Neutrophil (primary cell): ENCODE results near the gene PRXL2B.

Source experiments
- H3K27ac ChIP-seq: fragments of 200-600 bp; sonication (generic); 2 replicates; pipeline ENCODE4 v1.5.1; 2016; ENCODE audit warnings: mild to moderate bottlenecking, moderate library complexity
- H3K27me3 ChIP-seq: fragments of 200-600 bp; sonication (generic); 2 replicates; pipeline ENCODE4 v1.6.0; 2016; ENCODE audit warnings: mild to moderate bottlenecking
- H3K36me3 ChIP-seq: fragments of 200-600 bp; sonication (generic); 2 replicates; pipeline ENCODE4 v1.5.1; 2017
- H3K4me1 ChIP-seq, 2 experiments: fragments of 200-600 bp in 1 of 2; sonication (generic) in 1 of 2; 1 replicate in 1 of 2; 2 replicates in 1 of 2; pipeline versions ENCODE4 v1.5.1 to v1.6.1; 2013 to 2016; ENCODE audit warnings: low read depth in 1 of 2, low read length in 1 of 2, mild to moderate bottlenecking in 1 of 2, moderate library complexity in 1 of 2; ENCODE audit not compliant: control insufficient read depth in 1 of 2, insufficient read depth in 1 of 2
- H3K4me3 ChIP-seq, 2 experiments: fragments of 200-600 bp in 1 of 2; sonication (generic) in 1 of 2; 1 replicate in 1 of 2; 2 replicates in 1 of 2; pipeline ENCODE4 v1.5.1; 2013 to 2016; ENCODE audit warnings: low read depth in 1 of 2, low read length in 1 of 2, mild to moderate bottlenecking in 1 of 2, moderate library complexity in 1 of 2
- H3K9me3 ChIP-seq: fragments of 200-600 bp; sonication (generic); 2 replicates; pipeline ENCODE4 v1.5.1; 2016
- TF ChIP-seq, protein P1 (sequence below): fragments of 200-600 bp; sonication (generic); IDR thresholded peaks from 2 replicates; pipeline ENCODE4 v1.5.1; 2016; ENCODE audit warnings: antibody characterized with exemption

The PRXL2B gene

GRCh38 chr1:2540816-2541492 lies 45.6 kb upstream of the PRXL2B start:
- TF ChIP-seq, protein P1, sequence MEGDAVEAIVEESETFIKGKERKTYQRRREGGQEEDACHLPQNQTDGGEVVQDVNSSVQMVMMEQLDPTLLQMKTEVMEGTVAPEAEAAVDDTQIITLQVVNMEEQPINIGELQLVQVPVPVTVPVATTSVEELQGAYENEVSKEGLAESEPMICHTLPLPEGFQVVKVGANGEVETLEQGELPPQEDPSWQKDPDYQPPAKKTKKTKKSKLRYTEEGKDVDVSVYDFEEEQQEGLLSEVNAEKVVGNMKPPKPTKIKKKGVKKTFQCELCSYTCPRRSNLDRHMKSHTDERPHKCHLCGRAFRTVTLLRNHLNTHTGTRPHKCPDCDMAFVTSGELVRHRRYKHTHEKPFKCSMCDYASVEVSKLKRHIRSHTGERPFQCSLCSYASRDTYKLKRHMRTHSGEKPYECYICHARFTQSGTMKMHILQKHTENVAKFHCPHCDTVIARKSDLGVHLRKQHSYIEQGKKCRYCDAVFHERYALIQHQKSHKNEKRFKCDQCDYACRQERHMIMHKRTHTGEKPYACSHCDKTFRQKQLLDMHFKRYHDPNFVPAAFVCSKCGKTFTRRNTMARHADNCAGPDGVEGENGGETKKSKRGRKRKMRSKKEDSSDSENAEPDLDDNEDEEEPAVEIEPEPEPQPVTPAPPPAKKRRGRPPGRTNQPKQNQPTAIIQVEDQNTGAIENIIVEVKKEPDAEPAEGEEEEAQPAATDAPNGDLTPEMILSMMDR = no peak
- Histone ChIP-seq H3K9me3 (no peaks in the 10 kb centered on the region), H3K4me1 (peaks cover 3 to 5% of the 10 kb centered on the region in 2 experiments), H3K36me3 (no peaks in the 10 kb centered on the region), H3K27ac (no peak overlapping the region), H3K4me3 (no peak overlapping the region), H3K27me3 (peaks cover 95% of the 10 kb centered on the region)

DNA sequence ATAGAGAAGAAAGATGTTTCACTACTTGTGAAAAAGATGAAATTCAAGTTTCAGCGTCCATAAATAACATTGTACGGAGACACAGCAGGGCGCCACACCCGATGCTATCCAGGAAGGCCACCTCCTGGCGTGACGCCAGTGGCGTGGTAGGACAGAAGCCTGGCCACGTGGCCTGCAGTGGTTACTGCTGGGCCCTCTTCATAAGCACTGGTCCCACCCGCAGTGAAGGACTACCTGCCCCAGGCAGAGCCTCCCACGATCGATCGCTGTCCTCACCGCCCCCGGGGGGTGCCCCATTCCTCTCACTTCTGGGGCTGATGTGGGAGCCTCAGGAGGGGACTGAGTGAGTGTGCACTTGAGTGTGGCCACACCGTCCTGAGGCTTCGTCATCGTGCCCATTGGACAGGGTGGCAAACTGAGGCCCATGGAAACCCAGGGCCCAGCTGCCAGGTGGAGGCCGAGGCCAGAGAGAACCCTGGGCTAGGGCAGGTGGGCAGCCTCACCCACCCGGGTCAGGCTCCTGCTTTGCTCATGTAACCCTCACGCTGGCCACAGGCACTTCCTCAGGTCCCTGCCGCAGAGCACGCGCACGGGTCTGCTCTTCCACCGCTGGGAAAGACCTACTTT lies 44.8 kb upstream of the PRXL2B start:
- TF ChIP-seq, protein P1 = no peak
- peaks cover 3 to 13% of the 10 kb centered on the region in 2 experiments for H3K4me1 ChIP-seq
- no peaks in the 10 kb centered on the region for H3K9me3 ChIP-seq
- no peaks in the 10 kb centered on the region for H3K36me3 ChIP-seq
- peaks cover 88% of the 10 kb centered on the region for H3K27me3 ChIP-seq
- no peak overlapping the region for H3K27ac ChIP-seq
- H3K4me3 ChIP-seq = no peak overlapping the region

DNA sequence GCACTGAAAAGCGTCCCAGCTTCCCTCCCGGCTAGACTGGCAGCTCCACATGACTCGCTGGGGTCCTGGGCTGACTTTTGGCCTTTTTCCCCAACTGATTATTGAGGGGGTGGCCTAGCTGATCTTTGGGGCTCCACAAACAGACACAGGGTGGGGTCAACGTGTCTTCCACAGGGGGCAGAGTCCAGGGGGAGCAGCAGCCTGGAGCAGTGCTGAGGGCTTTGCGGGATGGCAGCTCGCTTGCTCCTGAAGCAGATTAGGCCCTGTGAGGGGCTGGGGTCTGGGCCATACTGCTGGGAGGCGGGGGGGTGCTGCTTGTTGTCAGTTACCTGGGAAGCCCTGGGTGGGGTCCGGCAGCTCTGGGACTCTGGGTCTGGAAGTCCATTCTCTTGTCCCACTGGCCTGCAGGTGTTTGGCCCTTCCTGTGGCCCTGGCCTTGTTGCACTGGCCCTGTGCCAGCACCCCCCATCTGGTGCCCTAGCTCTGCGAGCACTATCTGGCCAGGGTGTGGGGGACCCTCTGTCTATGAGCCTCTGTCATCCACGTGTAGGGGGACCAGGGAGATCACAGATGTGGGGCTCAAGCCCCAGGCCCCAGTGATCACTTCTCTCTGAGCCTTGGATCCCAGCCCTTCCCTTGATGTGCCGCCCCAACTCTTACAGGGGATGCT lies 44.2 kb upstream of the PRXL2B start:
- H3K27me3 ChIP-seq = peaks cover 82% of the 10 kb centered on the region
- H3K36me3 ChIP-seq = no peaks in the 10 kb centered on the region
- H3K9me3 ChIP-seq = no peaks in the 10 kb centered on the region
- TF ChIP-seq, protein P1 = no peak
- peaks cover 7 to 20% of the 10 kb centered on the region in 2 experiments for H3K4me1 ChIP-seq
- no peak overlapping the region for H3K27ac ChIP-seq
- no peak overlapping the region for H3K4me3 ChIP-seq

DNA sequence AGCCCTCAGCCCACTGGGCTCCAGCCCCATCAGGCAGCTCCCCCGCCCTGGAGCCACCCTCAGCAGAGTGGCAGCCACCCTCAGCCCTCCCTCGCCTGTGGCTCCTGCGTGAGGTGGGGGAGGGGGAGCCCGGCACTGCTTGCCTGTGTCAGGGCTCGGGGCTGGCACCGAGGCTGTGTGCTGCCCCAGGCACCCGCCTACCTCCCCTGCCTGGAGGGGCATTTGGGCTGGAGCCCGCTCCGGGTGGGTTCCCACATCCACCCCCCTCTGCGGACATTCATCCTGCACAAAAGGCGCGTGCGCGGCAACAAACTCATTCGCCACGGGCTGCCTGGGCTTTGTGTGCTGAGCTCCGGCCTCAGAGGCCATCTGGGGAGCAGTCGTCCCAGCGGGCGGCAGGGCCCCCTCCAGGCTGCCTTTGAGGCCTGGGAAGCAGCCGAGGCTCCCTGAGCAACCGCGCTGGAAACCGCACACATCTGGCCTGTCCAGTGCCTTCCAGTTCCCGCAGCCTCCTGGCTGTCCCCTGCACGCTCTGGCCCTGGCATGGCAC lies 43.0 kb upstream of the PRXL2B start:
- Histone ChIP-seq H3K4me1 (peaks cover 18 to 31% of the 10 kb centered on the region in 2 experiments), H3K27ac (no peak overlapping the region), H3K36me3 (no peaks in the 10 kb centered on the region), H3K27me3 (peaks cover 69% of the 10 kb centered on the region), H3K9me3 (no peaks in the 10 kb centered on the region), H3K4me3 (no peak overlapping the region)
- TF ChIP-seq, protein P1 = no peak

GRCh38 chr1:2544093-2544874 lies 42.3 kb upstream of the PRXL2B start:
- Histone ChIP-seq H3K36me3 (no peaks in the 10 kb centered on the region), H3K27ac (no peak overlapping the region), H3K27me3 (peaks cover 63% of the 10 kb centered on the region), H3K9me3 (no peaks in the 10 kb centered on the region), H3K4me1 (peaks cover 24 to 37% of the 10 kb centered on the region in 2 experiments), H3K4me3 (no peak overlapping the region)
- TF ChIP-seq, protein P1 = no peak
